ENCODE measurements around the gene SNX25. TPM values are rescaled to one million over a fixed set of nuclear protein-coding genes. Genes with fewer than 3 reads are reported as not detected.

SNX25 gene
- total RNA-seq, 2 donors from 2014 or later, result 21.4 to 26.0 TPM

- no peak for TF ChIP-seq CTCF (conservative IDR thresholded peaks at IDR 0.05)
- DNase-seq, result no peak
- peaks cover 16% of the 10 kb centered on the region for H3K9me3 ChIP-seq (ENCODE audit: control insufficient read depth, low read length)
- H3K27me3 ChIP-seq (ENCODE audit: control insufficient read depth, insufficient read depth, low read length, poor library complexity, severe bottlenecking), result no peaks in the 10 kb centered on the region
- H3K4me1 Mint-ChIP-seq, result no peaks in the 10 kb centered on the region
- no peak overlapping the region for H3K27ac Mint-ChIP-seq
- H3K9me3 Mint-ChIP-seq, result peaks cover 2% of the 10 kb centered on the region
- 56 to 96% methylated on average over 1 to 2 of the region's 3 CpGs for WGBS, 2 experiments (ENCODE audit: insufficient coverage in 1 of 2, insufficient read length in 1 of 2)
- H3K27ac ChIP-seq (ENCODE audit: low read depth, low read length), result no peak overlapping the region
- no peaks in the 10 kb centered on the region for H3K4me1 ChIP-seq (ENCODE audit: control insufficient read depth, insufficient read depth, low read length)
- no peak overlapping the region for H3K4me3 Mint-ChIP-seq
- H3K9ac ChIP-seq (ENCODE audit: extremely low read depth, low read length, poor library complexity, severe bottlenecking), result no peak overlapping the region
- peaks cover 73% of the 10 kb centered on the region for H3K36me3 ChIP-seq (ENCODE audit: control insufficient read depth, insufficient read depth, low read length)
- peaks cover 57% of the 10 kb centered on the region for H3K36me3 Mint-ChIP-seq (ENCODE audit: low read depth)
- H3K4me3 ChIP-seq (ENCODE audit: low read length), result no peak overlapping the region
- no peaks in the 10 kb centered on the region for H3K27me3 Mint-ChIP-seq (ENCODE audit: insufficient read depth)
These were observed 130.5 kb downstream of the SNX25 start for GRCh38 chr4:185339941-185340340.

GRCh38 chr4:185341377-185341776 lies 132.0 kb downstream of the SNX25 start:
- Mint-ChIP-seq H3K27ac (no peak overlapping the region), H3K36me3 (ENCODE audit: low read depth) (peaks cover 49% of the 10 kb centered on the region), H3K4me3 (no peak overlapping the region), H3K27me3 (ENCODE audit: insufficient read depth) (no peaks in the 10 kb centered on the region), H3K9me3 (peaks cover 2% of the 10 kb centered on the region), H3K4me1 (no peaks in the 10 kb centered on the region)
- Histone ChIP-seq H3K27me3 (ENCODE audit: control insufficient read depth, insufficient read depth, low read length, poor library complexity, severe bottlenecking) (no peaks in the 10 kb centered on the region), H3K36me3 (ENCODE audit: control insufficient read depth, insufficient read depth, low read length) (peaks cover 78% of the 10 kb centered on the region), H3K4me1 (ENCODE audit: control insufficient read depth, insufficient read depth, low read length) (no peaks in the 10 kb centered on the region), H3K9ac (ENCODE audit: extremely low read depth, low read length, poor library complexity, severe bottlenecking) (no peak overlapping the region), H3K27ac (ENCODE audit: low read depth, low read length) (no peak overlapping the region), H3K4me3 (ENCODE audit: low read length) (no peak overlapping the region), H3K9me3 (ENCODE audit: control insufficient read depth, low read length) (peaks cover 16% of the 10 kb centered on the region)
- no peak for TF ChIP-seq CTCF (conservative IDR thresholded peaks at IDR 0.05)
- 87 to 97% methylated on average over 1 to 2 of the region's 2 CpGs for WGBS, 2 experiments (ENCODE audit: insufficient coverage in 1 of 2, insufficient read length in 1 of 2)
- DNase-seq, result no peak

GRCh38 chr4:185341841-185342240 lies 132.4 kb downstream of the SNX25 start:
- no peak overlapping the region for H3K4me3 Mint-ChIP-seq
- H3K4me1 Mint-ChIP-seq, result no peaks in the 10 kb centered on the region
- Histone ChIP-seq H3K4me3 (ENCODE audit: low read length) (no peak overlapping the region), H3K9ac (ENCODE audit: extremely low read depth, low read length, poor library complexity, severe bottlenecking) (no peak overlapping the region), H3K27ac (ENCODE audit: low read depth, low read length) (no peak overlapping the region), H3K36me3 (ENCODE audit: control insufficient read depth, insufficient read depth, low read length) (peaks cover 77% of the 10 kb centered on the region), H3K27me3 (ENCODE audit: control insufficient read depth, insufficient read depth, low read length, poor library complexity, severe bottlenecking) (no peaks in the 10 kb centered on the region), H3K9me3 (ENCODE audit: control insufficient read depth, low read length) (peaks cover 16% of the 10 kb centered on the region), H3K4me1 (ENCODE audit: control insufficient read depth, insufficient read depth, low read length) (no peaks in the 10 kb centered on the region)
- 95 to 97% methylated on average over 6 of the region's 6 CpGs for WGBS, 2 experiments (ENCODE audit: insufficient coverage in 1 of 2, insufficient read length in 1 of 2)
- H3K9me3 Mint-ChIP-seq, result peaks cover 2% of the 10 kb centered on the region
- no peak for TF ChIP-seq CTCF (conservative IDR thresholded peaks at IDR 0.05)
- no peak for DNase-seq
- H3K36me3 Mint-ChIP-seq (ENCODE audit: low read depth), result peaks cover 49% of the 10 kb centered on the region
- H3K27ac Mint-ChIP-seq, result no peak overlapping the region
- H3K27me3 Mint-ChIP-seq (ENCODE audit: insufficient read depth), result no peaks in the 10 kb centered on the region
